Stimulated activated CD8-positive, alpha-beta memory T cell treated with anti-CD3 and anti-CD28 coated beads, Interleukin-7, amount 100 ng/mL, for 24 hours (primary cell): Measurements from ENCODE around the gene DNMBP.
"Not testable (repeated sequence)": the region's sequence is repeated elsewhere in the genome, so short reads cannot be mapped to it uniquely, and the experiment has no call there.

Experiments used
- DNase-seq: peaks from one replicate; pipeline ENCODE4 v3.0.0-alpha.2; 2020; ENCODE audit warnings: low read depth

The DNMBP gene

DNA sequence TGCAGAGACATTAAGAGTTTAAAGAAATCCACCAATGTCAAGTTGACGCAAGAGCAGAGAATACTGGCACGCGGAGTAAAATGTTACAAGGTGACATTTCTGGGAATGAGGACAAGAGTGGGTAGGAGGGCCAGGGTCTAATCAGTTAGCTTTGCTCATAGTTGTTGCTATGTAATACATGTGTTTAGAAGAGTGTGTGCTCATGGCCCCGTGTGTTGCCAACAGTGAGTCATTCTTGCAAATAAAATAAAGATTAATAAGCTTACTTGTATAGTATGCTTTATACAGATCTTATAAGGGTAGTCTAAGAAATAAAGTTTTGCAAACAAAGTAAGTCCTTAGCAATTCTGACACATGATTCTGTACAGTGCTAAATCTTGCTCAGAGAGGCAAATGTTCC lies 64.5 kb downstream of the DNMBP start:
- no peak for DNase-seq

- no peak for DNase-seq
These were observed 64.9 kb downstream of the DNMBP start for GRCh38 chr10:99944860-99945259.

DNA sequence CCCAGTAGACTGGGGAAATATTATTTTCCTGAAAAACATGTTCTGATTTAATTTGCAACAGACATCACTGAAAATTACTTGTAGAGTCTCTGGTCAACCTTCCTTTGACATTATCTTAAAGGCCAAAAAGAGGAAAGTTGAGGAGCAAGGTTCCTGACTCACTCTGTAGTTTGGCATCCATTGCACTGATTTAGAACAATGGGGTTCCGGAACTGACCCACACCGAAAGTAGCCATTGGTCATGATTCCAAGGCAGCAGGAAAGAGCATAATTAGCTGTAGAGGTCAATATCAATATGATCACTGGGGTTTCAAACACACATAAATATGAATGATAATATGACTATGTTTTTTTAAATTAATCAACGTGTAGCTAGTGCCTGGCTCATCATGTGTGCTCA lies 65.8 kb downstream of the DNMBP start:
- DNase-seq, result no peak

DNA sequence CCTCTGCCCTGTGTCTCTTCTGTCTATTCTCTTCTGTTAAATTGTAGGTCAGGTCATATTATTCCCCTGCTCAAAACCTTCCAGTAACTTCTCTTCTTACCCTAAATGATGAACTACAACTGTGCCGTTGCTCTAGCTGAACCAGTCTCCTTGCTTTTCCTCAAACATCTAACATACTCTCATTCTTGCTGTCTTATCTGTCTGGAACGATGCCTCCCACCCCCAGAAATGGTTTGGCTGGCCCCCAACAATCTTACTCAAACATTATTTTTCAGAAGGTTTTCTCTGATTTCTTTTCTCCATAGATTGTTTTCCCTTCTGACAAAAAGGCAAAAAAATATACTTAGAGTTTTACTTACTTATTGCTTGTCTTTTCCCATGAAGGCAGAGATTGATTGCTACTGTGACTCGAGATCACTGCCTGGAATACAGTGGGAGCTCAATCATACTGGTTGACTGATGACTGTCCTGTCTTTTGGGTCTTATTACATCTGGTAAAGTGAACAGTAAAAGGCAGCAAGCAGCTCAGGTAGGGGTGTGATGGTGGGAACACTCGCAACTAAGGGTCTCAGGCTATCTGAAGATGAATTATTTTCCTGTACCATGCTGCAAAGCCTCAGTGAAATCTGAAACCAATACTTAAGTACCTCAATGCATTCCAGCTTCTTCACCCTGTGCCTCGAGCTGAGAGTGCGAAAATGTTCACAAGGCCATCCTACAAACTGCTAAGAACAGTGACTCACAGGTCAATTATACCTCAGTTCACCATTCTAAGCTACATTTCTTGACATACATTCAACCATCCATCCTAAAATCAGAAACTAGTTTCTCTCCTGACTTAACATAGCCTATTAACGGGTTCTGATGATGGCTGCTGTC lies 67.6 kb downstream of the DNMBP start:
- no peak for DNase-seq

- DNase-seq, result no peak
These were observed 71.2 kb downstream of the DNMBP start for GRCh38 chr10:99938563-99938962.

DNA sequence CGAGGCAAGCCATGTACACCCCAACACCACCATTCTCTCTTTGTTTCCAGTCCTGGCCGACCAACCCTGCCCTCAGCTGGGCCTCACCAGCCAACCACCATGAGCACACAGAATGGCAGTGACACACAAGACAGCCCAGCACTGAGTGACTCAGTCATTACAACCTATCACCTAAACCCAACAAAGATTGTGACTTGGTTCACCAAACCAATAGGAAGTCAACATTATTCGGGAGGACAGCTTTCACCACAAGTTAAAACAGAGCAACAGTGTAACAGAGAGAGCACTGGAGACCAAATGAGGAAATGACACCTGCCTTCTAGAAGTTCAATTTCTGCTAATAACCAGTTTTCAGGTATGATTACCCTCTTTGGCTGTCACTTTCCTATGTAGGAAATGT lies 72.1 kb downstream of the DNMBP start:
- DNase-seq, result no peak

GRCh38 chr10:99932203-99932957 lies 77.4 kb downstream of the DNMBP start:
- not testable (repeated sequence) for DNase-seq

DNA sequence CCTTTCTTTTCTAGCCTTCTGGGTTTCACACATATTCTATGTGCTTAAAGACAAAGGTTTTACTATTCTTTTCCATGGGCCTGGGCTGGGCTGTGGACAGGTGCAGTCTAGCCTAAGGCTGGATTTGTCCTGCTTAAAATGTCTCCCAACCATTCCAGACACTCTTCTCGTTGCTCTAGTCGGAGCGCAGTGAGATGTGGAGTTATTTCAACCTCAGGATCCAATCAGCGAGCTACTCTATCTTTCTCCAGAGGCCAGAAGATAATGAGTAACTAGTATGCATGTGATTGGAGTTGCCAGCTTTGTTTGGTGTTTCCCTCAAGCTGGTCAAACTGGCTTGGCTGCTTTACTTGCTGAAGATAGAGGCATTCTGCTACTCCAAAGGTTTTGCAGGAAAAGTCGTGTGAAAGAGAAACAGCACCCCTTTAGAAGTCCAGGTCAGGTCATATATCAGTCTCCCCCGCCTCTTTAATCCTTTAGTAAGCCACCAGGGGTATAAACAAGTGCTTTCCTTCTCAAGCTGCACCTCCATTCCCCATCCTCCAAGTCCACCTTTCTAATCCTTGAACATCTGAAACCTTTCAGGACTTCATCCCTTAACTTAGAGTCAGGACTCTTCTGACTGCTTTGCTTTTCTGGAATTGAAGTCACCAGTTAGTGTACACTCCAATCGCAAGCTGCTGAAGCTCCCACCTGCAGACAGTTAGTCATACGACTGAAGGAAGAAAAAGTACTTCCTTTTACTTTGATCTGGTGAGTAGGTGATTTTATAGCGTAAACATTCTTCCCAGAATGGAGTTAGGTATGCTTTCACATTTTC lies 78.8 kb downstream of the DNMBP start:
- DNase-seq, result no peak

DNA sequence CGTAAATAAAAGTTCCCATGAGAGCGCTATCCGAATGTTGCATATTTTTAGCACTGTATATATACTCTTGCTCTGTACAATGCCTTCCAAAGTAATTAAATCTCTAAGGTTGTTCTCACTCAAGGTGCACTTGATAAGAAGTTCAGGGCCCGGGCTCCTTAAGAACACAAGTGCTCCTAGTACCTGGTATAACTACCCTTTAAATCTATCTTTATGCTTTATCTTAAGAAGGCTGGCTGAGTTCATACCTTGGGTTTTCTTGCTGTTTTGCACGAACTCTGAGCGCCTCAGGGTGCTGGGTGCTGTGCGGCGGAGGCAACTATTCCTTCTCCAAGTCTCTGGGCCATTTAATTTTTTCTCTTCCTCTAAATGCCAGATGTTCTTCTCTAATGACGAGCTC lies 80.4 kb downstream of the DNMBP start:
- DNase-seq, result no peak

- DNase-seq, result no peak
These were observed 81.9 kb downstream of the DNMBP start for GRCh38 chr10:99927721-99928280.

- no peak for DNase-seq
These were observed 82.6 kb downstream of the DNMBP start for GRCh38 chr10:99926925-99927720.

GRCh38 chr10:99924451-99925255 lies 85.1 kb downstream of the DNMBP start:
- no peak for DNase-seq

GRCh38 chr10:99921948-99922347 lies 87.8 kb downstream of the DNMBP start:
- no peak for DNase-seq

- no peak for DNase-seq
These were observed 88.8 kb downstream of the DNMBP start for GRCh38 chr10:99920901-99921300.

- DNase-seq, result no peak
These were observed 89.3 kb downstream of the DNMBP start for GRCh38 chr10:99920486-99920885.

DNA sequence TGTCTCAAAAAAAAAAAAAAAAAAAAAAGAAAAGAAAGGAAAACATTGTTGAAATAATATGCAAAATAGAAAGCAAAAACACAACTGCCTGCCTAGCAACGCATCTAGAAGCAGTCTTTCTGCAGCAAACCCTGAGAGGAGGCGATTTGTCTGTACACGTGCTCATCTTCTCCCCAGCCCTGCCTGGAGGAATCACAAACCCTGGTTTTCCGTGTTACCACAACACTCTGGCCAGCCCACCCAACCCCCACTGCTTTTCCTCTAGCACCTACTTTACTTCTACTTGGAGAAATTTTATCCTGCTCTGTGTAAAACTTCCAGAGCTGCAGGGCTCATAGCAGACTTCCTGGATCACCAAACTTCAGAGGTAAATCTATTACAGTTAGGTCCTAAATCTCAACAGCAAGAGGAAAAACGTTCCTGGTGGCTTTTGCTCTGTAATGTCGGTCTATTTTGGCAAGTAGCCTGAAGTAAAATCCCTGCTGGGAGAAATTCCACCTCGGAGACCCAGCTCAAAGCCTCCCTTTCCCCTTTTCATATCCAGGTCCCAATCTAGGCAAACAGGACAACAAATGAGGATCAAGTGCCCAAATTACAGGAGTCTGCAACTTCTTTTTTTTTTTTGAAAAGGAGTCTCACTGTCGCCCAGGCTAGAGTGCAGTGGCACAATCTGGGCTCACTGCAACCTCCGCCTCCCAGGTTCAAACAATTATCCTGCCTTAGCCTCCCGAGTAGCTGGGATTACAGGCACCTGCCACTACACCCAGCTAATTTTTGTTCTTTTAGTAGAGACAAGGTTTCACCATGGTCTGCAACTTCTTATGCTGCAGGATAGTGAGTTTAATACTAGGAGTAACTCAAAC lies 91.6 kb downstream of the DNMBP start:
- DNase-seq, result no peak

DNA sequence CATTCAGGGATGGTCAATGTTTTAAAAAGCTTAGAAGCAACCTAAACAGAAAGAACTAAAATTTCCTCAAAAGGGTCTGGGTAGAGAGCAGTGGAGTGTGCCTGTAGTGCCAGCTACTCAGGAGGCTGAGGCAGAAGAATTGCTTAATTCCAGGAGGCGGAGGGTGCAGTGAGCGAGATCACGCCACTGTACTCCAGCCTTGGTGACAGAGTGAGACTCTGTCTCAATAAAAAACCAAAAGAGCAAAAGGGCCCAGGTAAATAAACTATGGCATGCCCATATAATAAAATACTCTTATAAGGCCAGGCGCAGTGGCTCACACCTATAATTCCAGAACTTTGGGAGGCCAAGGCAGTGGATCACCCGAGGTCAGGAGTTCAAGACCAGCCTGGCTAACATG lies 93.0 kb downstream of the DNMBP start:
- DNase-seq, result no peak

DNA sequence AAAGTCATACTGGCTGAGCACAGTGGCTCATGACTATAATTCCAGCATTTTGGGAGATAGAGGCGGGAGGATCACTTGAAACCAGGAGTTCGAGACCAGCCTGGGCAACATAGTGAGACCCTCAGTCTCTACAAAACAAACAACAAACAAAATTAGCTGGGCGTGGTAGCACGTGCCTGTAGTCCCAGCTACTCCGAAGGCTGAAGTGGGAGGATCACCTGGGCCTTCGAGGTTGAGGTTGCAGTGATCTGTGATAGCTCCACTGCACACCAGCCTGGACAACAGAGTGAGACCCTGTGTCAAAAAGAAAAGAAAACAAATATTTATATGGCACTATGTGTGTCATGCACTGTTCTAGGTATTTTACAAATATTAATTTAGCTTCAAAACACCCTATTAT lies 94.3 kb downstream of the DNMBP start:
- no peak for DNase-seq

DNA sequence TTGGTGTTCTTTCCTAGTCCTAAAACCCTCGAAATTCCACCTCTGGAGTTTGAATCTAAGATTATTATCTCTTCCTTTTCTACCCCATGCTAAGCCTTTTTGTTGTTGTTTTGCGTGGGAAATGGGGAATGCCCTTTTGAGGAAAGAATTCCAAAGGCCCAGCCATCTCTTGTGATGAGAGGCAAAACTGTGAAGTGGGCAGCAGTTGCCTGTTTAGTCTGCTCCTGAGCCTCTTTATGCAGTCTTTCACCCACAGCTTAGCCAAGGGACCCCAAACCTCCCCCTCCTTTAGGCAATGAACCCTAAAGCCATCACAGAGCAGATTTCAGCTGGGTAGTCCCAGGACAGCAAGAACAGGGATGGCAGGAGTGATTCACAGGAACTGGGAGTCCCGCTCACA lies 95.5 kb downstream of the DNMBP start:
- DNase-seq, result no peak

DNA sequence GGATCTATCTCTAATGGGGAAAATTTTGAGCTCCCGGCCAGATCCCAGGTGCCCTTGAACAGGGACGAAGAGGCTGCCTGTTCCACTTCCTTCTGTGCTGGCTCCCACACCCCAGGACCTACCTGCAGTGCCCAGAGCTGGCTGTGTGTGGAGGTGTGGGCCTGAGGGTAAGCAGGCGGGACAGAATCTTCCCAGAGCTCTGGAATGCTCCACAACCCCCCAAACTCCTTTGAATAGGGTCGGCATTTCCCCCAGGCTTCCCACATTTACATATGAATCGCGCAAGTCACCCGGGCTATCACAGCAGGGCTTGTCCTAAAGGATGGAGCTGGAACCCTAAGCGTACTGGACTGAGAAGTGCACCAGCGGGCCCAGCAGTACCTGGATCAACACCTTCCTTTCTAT lies 95.9 kb downstream of the DNMBP start:
- no peak for DNase-seq
